ENCODE results near the gene PASK.

PASK gene

GRCh38 chr2:241179899-241180298 is 30.6 kb upstream of the PASK start:
- DNase-seq (ENCODE audit: low read depth): no peak

GRCh38 chr2:241178961-241179360 is 29.7 kb upstream of the PASK start:
- no peak for DNase-seq (ENCODE audit: low read depth)

- no peak for DNase-seq (ENCODE audit: low read depth)
Measured at GRCh38 chr2:241177526-241178334, 28.5 kb upstream of the PASK start.

DNA sequence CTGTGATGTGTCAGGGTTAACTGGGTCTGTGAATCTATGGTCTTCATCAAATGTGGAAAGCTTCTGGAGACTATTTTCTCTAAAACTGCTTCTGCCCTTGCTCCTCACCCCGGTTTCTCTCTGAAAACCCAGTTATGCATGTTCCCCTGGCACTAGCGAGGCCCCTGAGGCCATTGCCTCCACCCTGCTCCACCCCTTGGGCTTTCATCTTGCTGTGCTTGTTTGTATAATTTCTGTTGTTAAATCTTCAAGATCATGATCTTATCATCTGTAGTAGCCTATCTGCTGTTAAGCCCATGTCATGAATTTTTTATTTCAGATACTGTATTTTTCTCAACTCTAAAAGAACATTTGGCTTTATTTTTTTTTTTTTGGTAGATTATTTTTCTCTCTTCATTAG is 24.3 kb upstream of the PASK start:
- DNase-seq (ENCODE audit: low read depth): no peak

GRCh38 chr2:241168366-241168765 is 19.1 kb upstream of the PASK start:
- DNase-seq (ENCODE audit: low read depth): no peak

DNA sequence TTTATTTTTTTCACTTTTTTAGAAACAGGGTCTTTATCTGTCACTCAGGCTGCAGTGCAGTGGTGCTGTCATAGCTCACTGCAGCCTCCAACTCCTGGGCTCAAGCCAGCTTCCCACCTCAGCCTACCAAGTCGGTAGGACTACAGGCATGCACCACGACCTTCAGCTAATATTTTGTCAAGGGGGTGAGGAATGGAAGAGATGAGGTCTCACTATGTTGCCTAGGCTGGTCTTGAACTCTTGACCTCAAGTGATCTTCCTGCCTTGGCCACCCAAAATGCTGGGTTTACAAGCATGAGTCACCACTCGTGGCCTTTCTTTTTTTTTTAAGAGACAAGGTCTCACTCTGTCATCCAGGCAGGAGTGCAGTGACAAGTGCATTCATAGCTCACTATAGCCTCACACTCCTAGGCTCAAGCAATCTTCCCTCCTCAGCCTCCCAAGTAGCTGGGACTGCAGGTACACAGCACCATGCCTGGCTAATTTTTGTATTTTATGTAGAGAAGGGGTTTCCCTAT is 14.4 kb upstream of the PASK start:
- DNase-seq (ENCODE audit: low read depth): no peak

GRCh38 chr2:241161646-241162281 is 12.5 kb upstream of the PASK start:
- no peak for DNase-seq (ENCODE audit: low read depth)

DNA sequence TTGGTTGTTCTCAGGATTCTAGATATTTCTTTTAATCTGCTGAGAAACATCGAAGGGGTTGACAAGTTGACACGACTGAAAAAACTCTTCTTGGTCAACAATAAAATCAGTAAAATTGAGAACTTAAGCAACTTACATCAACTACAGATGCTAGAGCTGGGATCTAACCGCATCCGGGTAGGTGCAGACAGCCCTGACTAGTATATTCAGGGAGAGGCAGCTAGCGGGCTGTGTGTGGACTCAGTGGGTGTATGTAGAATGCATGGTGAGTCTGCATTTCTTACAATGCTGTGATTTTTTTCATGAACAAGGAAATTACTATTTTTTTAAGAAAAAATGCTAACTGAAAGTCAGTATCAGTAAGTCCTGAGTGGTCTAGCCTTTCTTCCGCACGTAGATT is 11.0 kb upstream of the PASK start:
- DNase-seq (ENCODE audit: low read depth): no peak

GRCh38 chr2:241159116-241159515 is 9.8 kb upstream of the PASK start:
- no peak for DNase-seq (ENCODE audit: low read depth)

DNA sequence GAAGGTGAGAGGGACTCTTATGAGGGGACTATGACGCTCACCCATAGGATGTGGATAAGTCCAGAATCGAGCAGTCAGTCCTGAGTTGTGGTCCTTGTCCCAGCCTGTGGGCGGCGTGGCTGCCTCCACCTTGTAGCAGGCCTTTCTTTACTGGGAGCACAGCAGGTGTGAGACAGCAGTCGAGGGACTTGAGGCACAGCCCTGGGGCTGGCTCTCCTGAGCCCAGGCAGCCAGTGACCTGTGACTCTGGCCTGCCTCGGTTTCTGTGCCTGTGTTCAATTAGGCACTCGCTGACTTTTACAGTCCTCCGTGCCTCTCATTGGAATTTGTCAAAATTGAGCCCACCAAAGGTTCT is 9.3 kb upstream of the PASK start:
- DNase-seq (ENCODE audit: low read depth): no peak

- no peak for DNase-seq (ENCODE audit: low read depth)
Measured at GRCh38 chr2:241157841-241158545, 8.7 kb upstream of the PASK start.

DNA sequence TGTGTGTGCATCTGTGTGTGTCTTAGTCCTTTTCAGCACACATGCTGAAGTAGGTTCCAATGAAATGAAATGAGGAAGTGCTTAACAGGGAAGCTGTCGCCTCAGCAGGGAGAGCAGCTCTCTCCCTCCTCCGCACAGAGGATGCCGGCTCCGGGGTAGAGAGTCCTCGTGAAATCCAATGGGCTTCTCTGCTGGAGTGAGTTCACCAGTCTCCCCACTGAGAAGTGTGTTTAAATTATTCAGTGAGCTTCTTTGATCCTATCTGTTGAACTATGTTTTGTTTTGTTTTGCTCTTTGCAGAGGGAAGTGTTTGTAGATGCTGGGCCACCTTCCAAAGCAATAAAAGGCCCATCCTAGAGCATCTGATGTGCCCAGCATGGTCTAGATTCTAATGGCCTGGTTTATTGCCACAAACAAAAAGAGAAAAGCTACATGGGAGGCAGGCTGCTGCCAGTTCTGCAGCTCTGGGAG is 7.7 kb upstream of the PASK start:
- no peak for DNase-seq (ENCODE audit: low read depth)

DNA sequence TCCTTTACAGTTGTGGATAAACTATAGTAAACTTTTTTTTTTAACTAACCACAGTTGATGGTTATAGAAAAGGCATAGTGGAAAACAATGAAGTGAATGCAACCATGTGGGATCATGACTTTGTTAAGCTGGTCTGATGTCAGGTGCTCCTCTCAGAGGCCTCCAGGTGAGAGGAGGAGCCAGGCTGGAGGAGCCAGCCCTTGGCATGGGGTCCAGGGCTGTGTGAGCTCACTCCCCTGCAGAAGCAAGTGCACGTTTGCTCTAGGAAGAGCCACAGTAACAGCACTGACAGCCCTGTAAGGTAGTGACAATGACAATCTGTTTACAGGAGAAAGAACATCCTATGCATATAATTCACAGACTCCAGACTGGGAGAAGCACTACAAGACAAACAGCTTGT is 6.7 kb upstream of the PASK start:
- no peak for DNase-seq (ENCODE audit: low read depth)

DNA sequence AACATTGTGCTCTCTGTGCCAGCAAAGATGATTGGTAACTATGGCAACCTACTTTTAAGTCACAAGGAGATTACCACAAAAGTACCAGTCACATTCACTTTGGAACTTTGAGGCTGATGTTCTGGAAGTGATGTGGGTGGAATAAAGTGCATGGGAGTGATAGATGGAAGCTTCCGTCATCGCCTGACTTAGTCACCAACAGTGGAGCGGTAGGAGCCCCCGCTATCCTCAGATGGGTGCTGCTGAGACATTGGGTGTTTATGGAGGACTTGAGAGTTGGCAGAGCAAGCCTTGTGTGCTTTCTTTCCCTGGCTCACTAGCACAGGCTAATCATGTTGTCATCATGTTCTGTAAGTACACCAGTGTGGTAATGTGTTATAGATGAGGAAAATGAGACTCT is 5.6 kb upstream of the PASK start:
- DNase-seq (ENCODE audit: low read depth): no peak

- no peak for DNase-seq (ENCODE audit: low read depth)
Measured at GRCh38 chr2:241153616-241154015, 4.3 kb upstream of the PASK start.

GRCh38 chr2:241151934-241152660 is 2.8 kb upstream of the PASK start:
- no peak for DNase-seq (ENCODE audit: low read depth)

DNA sequence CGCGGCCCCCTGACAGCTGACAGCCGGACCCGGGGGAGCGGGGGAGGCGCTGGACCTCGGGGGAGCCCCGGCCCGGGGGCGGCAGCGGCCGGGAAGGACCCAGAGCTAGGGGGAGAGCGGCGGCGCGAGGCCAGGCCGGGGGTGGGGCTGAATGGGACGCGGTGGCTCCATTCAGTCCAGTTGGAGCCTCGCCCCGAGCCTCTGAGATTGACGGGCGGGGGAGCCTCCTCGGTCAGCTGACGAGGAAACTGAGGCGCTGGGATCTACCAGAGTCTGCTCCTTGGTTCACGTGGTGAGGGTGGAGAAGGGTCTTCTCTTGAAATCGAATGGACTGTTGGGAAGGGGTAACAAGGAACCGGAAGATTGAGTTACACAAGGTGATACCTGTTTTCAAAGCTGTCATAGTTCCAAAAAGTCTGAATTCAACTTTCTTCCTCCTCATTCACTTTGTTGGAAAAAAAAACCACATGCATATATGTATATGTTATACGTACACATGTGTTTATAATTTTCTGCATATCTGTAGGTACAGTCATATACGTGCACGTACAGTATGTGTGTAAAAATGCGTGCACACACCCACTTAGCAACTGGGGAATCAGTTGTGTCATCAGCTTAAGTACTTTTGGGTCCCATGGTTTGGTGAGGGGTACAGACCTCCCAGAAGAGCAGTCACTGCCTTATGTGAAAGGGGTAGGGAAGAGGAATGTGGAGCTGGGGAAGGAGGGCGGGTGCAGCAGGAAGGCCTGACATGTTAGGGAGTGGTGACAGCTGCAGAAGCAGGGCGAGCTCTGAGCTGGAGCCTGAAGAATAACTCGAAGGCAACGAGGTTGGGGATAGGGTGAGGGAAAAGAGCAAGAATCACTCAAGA is 1.6 kb upstream of the PASK start:
- no peak for DNase-seq (ENCODE audit: low read depth)

GRCh38 chr2:241149925-241150659 is 820 bp upstream of the PASK start, which contains the start of gene PPP1R7:
TSS of gene PPP1R7 (plus strand) at chr2:241150467. CDS start at chr2:241150496, 29 bp downstream.
- DNase-seq (ENCODE audit: low read depth): peak; percentile 90

- no peak for DNase-seq (ENCODE audit: low read depth)
Measured at GRCh38 chr2:241149675-241149924, 328 bp upstream of the PASK start.

DNA sequence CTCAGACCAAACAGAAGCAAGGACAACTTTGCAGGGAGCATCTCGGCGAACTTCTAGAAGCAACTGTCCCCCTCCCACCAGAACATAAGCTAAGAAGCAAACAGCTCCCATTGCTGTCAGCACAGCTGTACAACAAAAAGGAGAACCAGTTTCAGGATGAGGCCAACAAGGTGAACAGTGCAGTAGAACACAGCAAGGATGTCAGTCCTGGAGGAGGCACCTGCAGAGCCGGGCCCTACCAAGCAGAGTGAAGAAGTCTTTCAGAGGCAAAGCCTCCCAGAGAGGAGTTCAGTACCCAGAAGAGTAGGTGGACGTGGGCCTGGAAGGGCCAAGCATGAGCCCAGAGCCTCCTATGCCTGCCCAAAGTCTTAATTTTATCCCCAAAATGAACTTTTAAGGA is 1.0 kb downstream of the PASK start:
- DNase-seq (ENCODE audit: low read depth): no peak

DNA sequence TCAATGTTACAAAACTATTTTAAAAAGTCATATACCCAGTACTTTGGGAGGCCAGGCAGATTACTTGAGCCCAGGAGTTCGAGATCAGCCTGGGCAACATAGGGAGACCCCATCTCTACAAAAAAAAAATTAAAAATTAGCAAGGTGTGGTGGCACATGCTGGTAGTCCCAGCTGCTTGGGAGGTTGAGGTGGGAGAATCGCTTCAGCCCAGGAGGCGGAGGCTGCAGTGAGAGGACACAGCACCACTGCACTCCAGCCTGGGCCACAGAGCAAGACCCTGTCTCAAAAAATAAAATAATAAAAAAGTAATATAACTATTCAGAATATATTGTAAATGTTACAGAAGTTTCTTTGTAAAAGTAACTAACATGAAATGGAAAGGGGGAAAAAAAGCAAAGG is 1.9 kb downstream of the PASK start:
- no peak for DNase-seq (ENCODE audit: low read depth)

All from stimulated activated CD8-positive, alpha-beta memory T cell treated with anti-CD3 and anti-CD28 coated beads, Interleukin-15, amount 100 ng/mL, for 24 hours (primary cell).